ENCODE results near the gene GRM8. TPM values are rescaled to one million over a fixed set of nuclear protein-coding genes. Genes with fewer than 3 reads are reported as not detected.

Gene GRM8
- total and polyA plus RNA-seq, 2 experiments from 2014 or later = not detected

DNA sequence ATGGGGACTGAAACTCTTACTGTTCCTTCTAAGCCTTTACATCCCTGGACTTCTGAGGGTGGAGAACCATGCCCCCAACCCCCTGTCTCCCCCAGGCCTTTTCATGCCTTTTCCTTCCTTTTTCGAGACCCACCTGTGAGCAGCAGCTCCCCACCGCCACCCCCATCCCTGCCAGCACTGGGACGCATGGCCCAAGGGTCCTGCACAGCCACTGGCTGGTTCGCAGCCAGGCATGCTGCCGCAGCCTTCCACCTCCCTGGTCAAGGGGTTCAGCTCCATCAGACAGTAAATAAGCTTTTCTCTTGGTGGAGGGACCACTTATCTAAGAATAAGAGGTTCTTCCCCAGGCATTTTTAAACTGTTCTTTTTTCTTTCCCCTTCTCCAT is 584.4 kb downstream of the GRM8 start:
- Histone ChIP-seq H3K4me3 (no peak overlapping the region), H3K4me2 (ENCODE audit: unreplicated experiment) (no peak overlapping the region), H4K20me1 (ENCODE audit: insufficient read depth) (no peaks in the 10 kb centered on the region), H3F3A (ENCODE audit: insufficient read depth) (no peaks in the 10 kb centered on the region), H3K9ac (no peak overlapping the region), H3K27ac (no peak overlapping the region), H3K36me3 (ENCODE audit: low read depth) (no peaks in the 10 kb centered on the region), H3K9me3 (ENCODE audit: low read depth) (no peaks in the 10 kb centered on the region), H3K27me3 (replicated peaks; ENCODE audit: insufficient read depth) (no peaks in the 10 kb centered on the region), H2AFZ (no peak overlapping the region), H3K4me1 (ENCODE audit: insufficient read depth) (no peaks in the 10 kb centered on the region), H3K9me2 (ENCODE audit: insufficient read depth) (peaks cover 2% of the 10 kb centered on the region; the same call in 1 of the 2 replicates), H3K79me2 (ENCODE audit: insufficient read depth) (no peaks in the 10 kb centered on the region)
- in situ Hi-C loops (cut with MboI) = no loop called here
- TF ChIP-seq EZH2phosphoT487 (IDR thresholded peaks at IDR 0.05; ENCODE audit: insufficient read depth, low read depth) (no peak), EZH2 (IDR thresholded peaks at IDR 0.05; ENCODE audit: insufficient read depth, poor library complexity, severe bottlenecking) (no peak)
- DNase-seq = no peak
- 47 to 58% methylated on average over 4 to 5 of the region's 5 CpGs for WGBS, 2 experiments (ENCODE audit: low coverage in 1 of 2, low lambda C conversion rate in 2 of 2, missing lambda C conversion rate in 2 of 2)

- WGBS, 2 experiments (ENCODE audit: low coverage in 1 of 2, low lambda C conversion rate in 2 of 2, missing lambda C conversion rate in 2 of 2) = 49 to 50% methylated on average over 14 of the region's 14 CpGs
- in situ Hi-C loops (cut with MboI) = no loop called here
- Histone ChIP-seq H3K4me2 (ENCODE audit: unreplicated experiment) (no peak overlapping the region), H3F3A (ENCODE audit: insufficient read depth) (no peaks in the 10 kb centered on the region), H3K9me2 (ENCODE audit: insufficient read depth) (peaks cover 2% of the 10 kb centered on the region; the same call in 1 of the 2 replicates), H3K4me1 (ENCODE audit: insufficient read depth) (no peaks in the 10 kb centered on the region), H3K27me3 (replicated peaks; ENCODE audit: insufficient read depth) (no peaks in the 10 kb centered on the region), H3K9me3 (ENCODE audit: low read depth) (no peaks in the 10 kb centered on the region), H3K9ac (no peak overlapping the region), H4K20me1 (ENCODE audit: insufficient read depth) (no peaks in the 10 kb centered on the region), H3K36me3 (ENCODE audit: low read depth) (no peaks in the 10 kb centered on the region), H3K79me2 (ENCODE audit: insufficient read depth) (no peaks in the 10 kb centered on the region), H2AFZ (peak overlapping the region; percentile 14; the same call in 1 of the 2 replicates), H3K27ac (no peak overlapping the region), H3K4me3 (no peak overlapping the region)
- no peak for DNase-seq
- no peak for TF ChIP-seq EZH2 (IDR thresholded peaks at IDR 0.05; ENCODE audit: insufficient read depth, poor library complexity, severe bottlenecking)
Observed at GRCh38 chr7:126667742-126668366, 584.9 kb downstream of the GRM8 start.

DNA sequence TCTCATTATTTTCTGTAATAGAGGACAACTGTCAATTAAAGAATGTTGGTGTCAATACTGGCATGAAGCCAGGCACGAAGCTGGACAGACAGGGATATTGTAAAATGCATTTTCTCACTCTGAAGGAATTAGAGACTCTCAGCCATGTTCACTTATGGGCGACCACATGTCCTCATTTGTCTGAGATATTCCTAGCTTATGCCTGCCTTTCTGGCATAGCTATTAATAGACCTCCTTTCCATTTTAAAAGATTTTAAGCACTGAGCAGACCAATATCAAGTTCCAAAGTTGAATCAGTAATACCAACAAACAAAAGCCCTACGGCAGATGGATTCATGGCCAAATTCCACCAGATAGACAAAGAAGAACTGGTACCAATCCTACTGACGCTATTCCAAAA is 589.9 kb downstream of the GRM8 start:
- peaks cover 2% of the 10 kb centered on the region; the same call in 1 of the 2 replicates for H3K9me2 ChIP-seq (ENCODE audit: insufficient read depth)
- no peak overlapping the region for H2AFZ ChIP-seq
- no peak for TF ChIP-seq EZH2phosphoT487 (IDR thresholded peaks at IDR 0.05; ENCODE audit: insufficient read depth, low read depth)
- no peak for TF ChIP-seq EZH2 (IDR thresholded peaks at IDR 0.05; ENCODE audit: insufficient read depth, poor library complexity, severe bottlenecking)
- H3K27me3 ChIP-seq (replicated peaks; ENCODE audit: insufficient read depth) = no peaks in the 10 kb centered on the region
- H3K27ac ChIP-seq = no peak overlapping the region
- no peaks in the 10 kb centered on the region for H3K4me1 ChIP-seq (ENCODE audit: insufficient read depth)
- H3K9me3 ChIP-seq (ENCODE audit: low read depth) = no peaks in the 10 kb centered on the region
- H3K4me3 ChIP-seq = no peak overlapping the region
- no peak overlapping the region for H3K4me2 ChIP-seq (ENCODE audit: unreplicated experiment)
- H3K36me3 ChIP-seq (ENCODE audit: low read depth) = no peaks in the 10 kb centered on the region
- H4K20me1 ChIP-seq (ENCODE audit: insufficient read depth) = no peaks in the 10 kb centered on the region
- no peaks in the 10 kb centered on the region for H3F3A ChIP-seq (ENCODE audit: insufficient read depth)
- 24 to 26% methylated on average over 4 of the region's 4 CpGs for WGBS, 2 experiments (ENCODE audit: low coverage in 1 of 2, low lambda C conversion rate in 2 of 2, missing lambda C conversion rate in 2 of 2)
- H3K79me2 ChIP-seq (ENCODE audit: insufficient read depth) = no peaks in the 10 kb centered on the region
- no peak for DNase-seq
- in situ Hi-C loops (cut with MboI) = no loop called here
- no peak overlapping the region for H3K9ac ChIP-seq

GRCh38 chr7:126659124-126659523 is 593.6 kb downstream of the GRM8 start:
- no peaks in the 10 kb centered on the region for H3K4me1 ChIP-seq (ENCODE audit: insufficient read depth)
- no peaks in the 10 kb centered on the region for H3F3A ChIP-seq (ENCODE audit: insufficient read depth)
- H3K9ac ChIP-seq = no peak overlapping the region
- peaks cover under 1% of the 10 kb centered on the region; the same call in 1 of the 2 replicates for H3K9me2 ChIP-seq (ENCODE audit: insufficient read depth)
- 16 to 19% methylated on average over 3 of the region's 3 CpGs for WGBS, 2 experiments (ENCODE audit: low coverage in 1 of 2, low lambda C conversion rate in 2 of 2, missing lambda C conversion rate in 2 of 2)
- H3K9me3 ChIP-seq (ENCODE audit: low read depth) = no peaks in the 10 kb centered on the region
- H2AFZ ChIP-seq = no peak overlapping the region
- TF ChIP-seq EZH2 (IDR thresholded peaks at IDR 0.05; ENCODE audit: insufficient read depth, poor library complexity, severe bottlenecking) (no peak), EZH2phosphoT487 (IDR thresholded peaks at IDR 0.05; ENCODE audit: insufficient read depth, low read depth) (no peak)
- in situ Hi-C loops (cut with MboI) = no loop called here
- no peaks in the 10 kb centered on the region for H4K20me1 ChIP-seq (ENCODE audit: insufficient read depth)
- H3K36me3 ChIP-seq (ENCODE audit: low read depth) = no peaks in the 10 kb centered on the region
- H3K27ac ChIP-seq = no peak overlapping the region
- H3K79me2 ChIP-seq (ENCODE audit: insufficient read depth) = no peaks in the 10 kb centered on the region
- no peak overlapping the region for H3K4me3 ChIP-seq
- no peak for DNase-seq
- no peak overlapping the region for H3K4me2 ChIP-seq (ENCODE audit: unreplicated experiment)
- no peaks in the 10 kb centered on the region for H3K27me3 ChIP-seq (replicated peaks; ENCODE audit: insufficient read depth)

Measured in GM23248 (cell line).